Measurements from ENCODE around the gene JUNB. TPM values are rescaled to one million over a fixed set of nuclear protein-coding genes. Genes with fewer than 3 reads are reported as not detected.

JUNB gene
- polyA plus RNA-seq, 3 donors = 1,279 to 3,167 (median 1,468) TPM

DNA sequence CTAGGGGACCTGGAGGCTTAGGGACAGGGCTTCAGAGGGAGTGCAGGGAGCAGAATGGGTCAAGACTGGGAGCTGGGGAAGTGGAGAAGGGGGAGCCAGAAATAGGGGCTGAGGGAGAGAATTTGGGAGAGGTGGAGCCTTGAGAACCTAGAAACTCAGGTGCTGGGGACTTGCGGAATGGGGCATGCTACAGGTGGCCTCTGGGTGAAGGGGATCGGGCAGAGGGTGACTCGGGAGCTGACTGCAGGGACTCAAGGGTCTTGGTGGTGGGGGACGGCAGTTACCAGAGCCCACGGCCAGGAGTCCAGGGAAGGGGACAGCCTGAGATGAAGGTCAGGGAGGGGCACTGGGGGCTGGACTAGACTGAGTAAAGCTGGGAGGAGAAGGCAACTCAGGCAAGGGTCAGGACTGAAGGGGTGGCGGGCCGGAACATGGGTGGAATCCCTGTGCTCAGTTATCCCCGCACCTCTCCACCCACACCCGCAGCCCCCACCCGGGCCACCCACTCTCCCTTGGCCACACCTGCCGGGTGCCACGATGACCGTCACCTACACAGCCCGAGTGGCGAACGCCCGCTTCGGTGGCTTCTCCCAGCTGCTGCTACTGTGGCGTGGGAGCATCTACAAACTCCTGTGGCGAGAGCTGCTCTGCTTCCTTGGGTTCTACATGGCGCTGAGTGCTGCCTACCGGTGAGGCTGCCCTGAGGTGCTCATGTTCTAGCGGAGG lies 39.1 kb upstream of the JUNB start:
- H3K4me3 ChIP-seq (replicated peaks in 1 of 3; ENCODE audit: low read depth in 2 of 3, low read length in 3 of 3) = no peak overlapping the region
- peaks cover 8 to 9% of the 10 kb centered on the region in 2 donors for H3K9me3 ChIP-seq (replicated peaks in 1 of 2; ENCODE audit: control insufficient read depth in 1 of 2, insufficient read depth in 1 of 2, low read length in 2 of 2)
- no peaks in the 10 kb centered on the region for H3K79me2 ChIP-seq (ENCODE audit: insufficient read depth, low read length)
- Mint-ChIP-seq H3K9me3 (peaks cover 7 to 11% (median 9%) of the 10 kb centered on the region in 7 donors), H3K36me3 (peaks cover 12% of the 10 kb centered on the region in 2 donors), H3K4me3 (no peak overlapping the region), H3K27ac (no peak overlapping the region), H3K4me1 (peaks cover 4% of the 10 kb centered on the region), H3K27me3 (ENCODE audit: low read depth in 3 of 3) (peaks cover 22 to 36% (median 31%) of the 10 kb centered on the region in 3 donors)
- intact Hi-C loops (cut with micrococcal nuclease) = no loop called here
- H3K9ac ChIP-seq (ENCODE audit: insufficient read depth, low read length, poor library complexity, severe bottlenecking) = no peak overlapping the region
- peaks cover 8 to 11% of the 10 kb centered on the region in 2 donors for H3K36me3 ChIP-seq (replicated peaks in 1 of 2; ENCODE audit: control insufficient read depth in 1 of 2, insufficient read depth in 2 of 2, low read length in 2 of 2)
- no peak for DNase-seq
- H3K27me3 ChIP-seq (ENCODE audit: control insufficient read depth in 2 of 2, insufficient read depth in 2 of 2, low read length in 2 of 2) = peaks cover 0 to 15% of the 10 kb centered on the region in 2 donors
- H3K4me2 ChIP-seq (replicated peaks; ENCODE audit: extremely low read depth, low read length, poor library complexity, severe bottlenecking) = no peak overlapping the region
- 97% methylated on average over 10 of the region's 23 CpGs for WGBS (ENCODE audit: insufficient coverage)
- no peak overlapping the region for H3K27ac ChIP-seq (ENCODE audit: low read depth in 1 of 2, low read length in 2 of 2)
- TF ChIP-seq, protein P1, sequence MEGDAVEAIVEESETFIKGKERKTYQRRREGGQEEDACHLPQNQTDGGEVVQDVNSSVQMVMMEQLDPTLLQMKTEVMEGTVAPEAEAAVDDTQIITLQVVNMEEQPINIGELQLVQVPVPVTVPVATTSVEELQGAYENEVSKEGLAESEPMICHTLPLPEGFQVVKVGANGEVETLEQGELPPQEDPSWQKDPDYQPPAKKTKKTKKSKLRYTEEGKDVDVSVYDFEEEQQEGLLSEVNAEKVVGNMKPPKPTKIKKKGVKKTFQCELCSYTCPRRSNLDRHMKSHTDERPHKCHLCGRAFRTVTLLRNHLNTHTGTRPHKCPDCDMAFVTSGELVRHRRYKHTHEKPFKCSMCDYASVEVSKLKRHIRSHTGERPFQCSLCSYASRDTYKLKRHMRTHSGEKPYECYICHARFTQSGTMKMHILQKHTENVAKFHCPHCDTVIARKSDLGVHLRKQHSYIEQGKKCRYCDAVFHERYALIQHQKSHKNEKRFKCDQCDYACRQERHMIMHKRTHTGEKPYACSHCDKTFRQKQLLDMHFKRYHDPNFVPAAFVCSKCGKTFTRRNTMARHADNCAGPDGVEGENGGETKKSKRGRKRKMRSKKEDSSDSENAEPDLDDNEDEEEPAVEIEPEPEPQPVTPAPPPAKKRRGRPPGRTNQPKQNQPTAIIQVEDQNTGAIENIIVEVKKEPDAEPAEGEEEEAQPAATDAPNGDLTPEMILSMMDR (IDR thresholded peaks at IDR 0.05) = no peak
- peaks cover 0 to under 1% of the 10 kb centered on the region in 2 donors for H3K4me1 ChIP-seq (ENCODE audit: control insufficient read depth in 1 of 2, insufficient read depth in 2 of 2, low read length in 2 of 2)
- H4K20me1 ChIP-seq (ENCODE audit: insufficient read depth, low read length) = no peaks in the 10 kb centered on the region
- H2AFZ ChIP-seq (ENCODE audit: insufficient read depth, low read depth, low read length, poor library complexity, severe bottlenecking) = no peak overlapping the region

DNA sequence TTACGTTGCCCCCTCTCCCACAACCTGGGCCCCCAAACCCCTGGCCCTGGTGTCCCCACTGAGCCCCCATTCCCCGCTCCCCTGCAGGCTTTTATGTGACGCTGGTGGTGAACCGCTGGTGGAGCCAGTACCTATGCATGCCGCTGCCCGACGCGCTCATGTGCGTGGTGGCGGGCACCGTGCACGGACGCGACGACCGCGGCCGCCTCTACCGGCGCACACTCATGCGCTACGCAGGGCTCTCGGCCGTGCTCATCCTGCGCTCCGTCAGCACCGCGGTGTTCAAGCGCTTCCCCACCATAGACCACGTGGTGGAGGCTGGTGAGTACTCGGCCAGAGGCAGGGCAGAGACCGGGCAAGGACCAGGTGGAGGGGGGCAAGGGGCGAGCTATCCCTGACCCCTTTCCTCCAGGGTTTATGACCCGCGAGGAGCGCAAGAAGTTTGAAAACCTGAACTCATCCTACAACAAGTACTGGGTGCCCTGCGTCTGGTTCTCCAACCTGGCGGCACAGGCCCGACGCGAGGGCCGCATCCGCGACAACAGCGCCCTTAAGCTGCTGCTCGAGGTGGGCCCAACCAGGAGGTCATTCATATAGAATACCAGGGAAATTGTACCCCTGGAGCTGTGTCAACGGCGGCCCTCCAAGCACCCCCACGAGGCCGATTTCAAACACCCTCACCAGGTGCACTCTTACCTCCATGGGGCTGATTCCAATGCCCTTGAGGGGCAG lies 36.7 kb upstream of the JUNB start:
- 70% methylated on average over 42 of the region's 50 CpGs for whole genome bisulfite sequencing (ENCODE audit: insufficient coverage)
- Histone ChIP-seq H4K20me1 (ENCODE audit: insufficient read depth, low read length) (no peaks in the 10 kb centered on the region), H3K4me1 (ENCODE audit: control insufficient read depth in 1 of 2, insufficient read depth in 2 of 2, low read length in 2 of 2) (peaks cover 4 to 8% of the 10 kb centered on the region in 2 donors), H3K4me2 (replicated peaks; ENCODE audit: extremely low read depth, low read length, poor library complexity, severe bottlenecking) (no peak overlapping the region), H3K4me3 (replicated peaks in 1 of 3; ENCODE audit: low read depth in 2 of 3, low read length in 3 of 3) (no peak overlapping the region), H3K9me3 (replicated peaks in 1 of 2; ENCODE audit: control insufficient read depth in 1 of 2, insufficient read depth in 1 of 2, low read length in 2 of 2) (no peaks in the 10 kb centered on the region), H3K27me3 (ENCODE audit: control insufficient read depth in 2 of 2, insufficient read depth in 2 of 2, low read length in 2 of 2) (peaks cover 0 to 19% of the 10 kb centered on the region in 2 donors), H3K9ac (ENCODE audit: insufficient read depth, low read length, poor library complexity, severe bottlenecking) (no peak overlapping the region), H2AFZ (ENCODE audit: insufficient read depth, low read depth, low read length, poor library complexity, severe bottlenecking) (no peak overlapping the region), H3K27ac (ENCODE audit: low read depth in 1 of 2, low read length in 2 of 2) (no peak overlapping the region), H3K79me2 (ENCODE audit: insufficient read depth, low read length) (no peaks in the 10 kb centered on the region), H3K36me3 (replicated peaks in 1 of 2; ENCODE audit: control insufficient read depth in 1 of 2, insufficient read depth in 2 of 2, low read length in 2 of 2) (no peaks in the 10 kb centered on the region)
- TF ChIP-seq, protein P1 (IDR thresholded peaks at IDR 0.05) = no peak
- intact Hi-C loops (cut with micrococcal nuclease) = no loop called here
- DNase-seq = no peak
- Mint-ChIP-seq H3K27ac (no peak overlapping the region), H3K9me3 (peaks cover 0 to under 1% (median 0%) of the 10 kb centered on the region in 7 donors), H3K4me3 (no peak overlapping the region), H3K27me3 (ENCODE audit: low read depth in 3 of 3) (peaks cover 28 to 42% (median 28%) of the 10 kb centered on the region in 3 donors), H3K4me1 (peaks cover 10% of the 10 kb centered on the region), H3K36me3 (no peaks in the 10 kb centered on the region)
